Common myeloid progenitor, CD34-positive (primary cell): ENCODE results near the gene SNTB2.

Source experiments
- CTCF ChIA-PET: fragments of 350-600 bp; sonication (Branson Sonifier 250); formaldehyde crosslinking; loops from one replicate; lab custom pipeline; 2021; ENCODE audit warnings: antibody characterized with exemption; lab: Charles Lee
- POLR2A ChIA-PET: fragments of 350-600 bp; sonication (Branson Sonifier 250); formaldehyde crosslinking; loops from one replicate; lab custom pipeline; 2021; ENCODE audit warnings: antibody characterized with exemption; lab: Charles Lee
- DNase-seq, 3 donors: peaks; one replicate each; pipeline versions ENCODE4 v3.0.0 to v3.0.0-alpha.2; 2013
- H3K27ac ChIP-seq, 2 experiments: 1 replicate in 1 of 2; 2 replicates in 1 of 2; pipeline ENCODE4 v1.7.0; 2013; ENCODE audit warnings: inconsistent platforms in 2 of 2, low read length in 2 of 2, mild to moderate bottlenecking in 2 of 2, low read depth in 1 of 2, moderate library complexity in 1 of 2; ENCODE audit not compliant: severe bottlenecking in 2 of 2, insufficient read depth in 1 of 2, poor library complexity in 1 of 2
- H3K27me3 ChIP-seq, 5 experiments: replicated peaks in 2 of 5; 1 replicate in 3 of 5; 2 replicates in 2 of 5; pipeline versions ENCODE4 v1.6.1 to v1.7.0; 2013; ENCODE audit warnings: low read length in 4 of 5, mild to moderate bottlenecking in 2 of 5, moderate library complexity in 2 of 5, inconsistent platforms in 1 of 5; ENCODE audit not compliant: insufficient read depth in 5 of 5, control insufficient read depth in 4 of 5
- H3K36me3 ChIP-seq, 4 experiments: 1 replicate in 2 of 4; 2 replicates in 2 of 4; pipeline versions ENCODE4 v1.6.1 to v1.7.0; 2013; ENCODE audit warnings: low read length in 3 of 4, control low read depth in 1 of 4, mild to moderate bottlenecking in 1 of 4; ENCODE audit not compliant: control insufficient read depth in 4 of 4, insufficient read depth in 4 of 4
- H3K4me1 ChIP-seq, 4 experiments: 1 replicate in 3 of 4; 2 replicates in 1 of 4; pipeline versions ENCODE4 v1.6.1 to v1.7.1; 2013; ENCODE audit warnings: low read length in 3 of 4, mild to moderate bottlenecking in 3 of 4, control low read depth in 1 of 4, inconsistent platforms in 1 of 4, moderate library complexity in 1 of 4; ENCODE audit not compliant: control insufficient read depth in 4 of 4, insufficient read depth in 4 of 4; ENCODE audit errors: control extremely low read depth in 1 of 4
- H3K4me3 ChIP-seq, 7 experiments: 1 replicate in 4 of 7; 2 replicates in 3 of 7; pipeline versions ENCODE4 v1.5.1 to v1.7.0; 2013; ENCODE audit warnings: mild to moderate bottlenecking in 7 of 7, low read length in 6 of 7, moderate library complexity in 6 of 7, inconsistent platforms in 2 of 7, low read depth in 2 of 7, control low read depth in 1 of 7; ENCODE audit not compliant: insufficient read depth in 4 of 7, control insufficient read depth in 1 of 7; ENCODE audit errors: extremely low read depth in 1 of 7
- H3K9me3 ChIP-seq, 5 experiments: 1 replicate in 4 of 5; 2 replicates in 1 of 5; pipeline versions ENCODE4 v1.6.1 to v1.7.1; 2013; ENCODE audit warnings: low read length in 4 of 5, mild to moderate bottlenecking in 2 of 5, inconsistent platforms in 1 of 5, low read depth in 1 of 5, moderate library complexity in 1 of 5; ENCODE audit not compliant: control insufficient read depth in 4 of 5, insufficient read depth in 2 of 5; ENCODE audit errors: control extremely low read depth in 1 of 5
- WGBS: methylation state at CpG from one replicate; pipeline ENCODE4 v1.1.5; 2013; ENCODE audit not compliant: insufficient coverage; 5-methylcytosine and 5-hydroxymethylcytosine counted together

The SNTB2 gene

DNA sequence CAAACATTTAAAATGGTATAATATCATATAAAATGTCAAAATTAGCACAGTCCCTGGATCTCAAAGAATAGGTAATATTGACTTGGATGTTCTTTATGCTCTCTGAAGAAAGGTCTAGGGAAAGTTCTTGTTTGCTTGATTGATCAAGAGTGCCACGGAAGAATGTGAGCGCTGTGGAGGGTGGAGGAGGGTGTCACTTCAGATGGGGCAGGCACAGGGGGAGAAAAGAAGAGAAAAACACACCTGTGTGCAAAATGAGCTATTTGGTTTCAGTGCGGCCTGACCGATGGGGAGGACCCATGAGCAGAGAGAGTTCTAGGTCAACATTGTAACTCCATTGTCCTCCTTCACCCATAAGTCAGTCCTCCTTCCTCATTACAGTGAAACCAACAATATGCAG lies 115.3 kb downstream of the SNTB2 start:
- no peak overlapping the region for H3K4me3 ChIP-seq
- ChIA-PET CTCF (interaction anchor here (0.6 to 1.0 kb wide), 3 partner anchors 8 to 1190 kb away, joined by 3 to 4 read pairs (median 3); no protein-coding TSS in a partner anchor), POLR2A (interaction anchor here (0.5 kb wide), 1 partner anchor 27 kb away, joined by 3 read pairs; no protein-coding TSS in a partner anchor)
- WGBS = 100% methylated on average over 4 of the region's 4 CpGs
- H3K9me3 ChIP-seq = no peaks in the 10 kb centered on the region
- peaks cover 0 to 4% (median 2%) of the 10 kb centered on the region in 4 experiments for H3K4me1 ChIP-seq
- no peaks in the 10 kb centered on the region for H3K36me3 ChIP-seq
- no peak overlapping the region for H3K27ac ChIP-seq
- no peaks in the 10 kb centered on the region for H3K27me3 ChIP-seq
- no peak for DNase-seq

DNA sequence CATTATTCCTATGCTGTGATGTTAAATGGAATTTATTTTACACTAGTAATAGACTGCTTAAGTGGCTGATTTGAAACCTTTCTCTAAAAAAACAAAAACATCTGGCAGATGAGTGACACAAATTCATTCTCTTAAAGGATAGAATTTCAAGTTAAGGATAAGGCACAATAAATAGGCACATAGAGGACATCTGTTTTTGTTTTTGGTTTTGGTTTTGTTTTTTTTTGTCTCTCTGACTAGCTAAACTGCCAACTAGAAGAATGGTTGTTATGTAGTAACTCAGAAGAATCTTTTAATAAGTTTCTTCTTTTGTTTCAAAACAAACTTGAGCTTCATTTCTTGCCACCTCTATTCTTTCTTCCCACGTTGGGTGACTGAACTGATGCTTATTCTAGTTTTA lies 119.1 kb downstream of the SNTB2 start:
- H3K9me3 ChIP-seq = no peaks in the 10 kb centered on the region
- H3K4me3 ChIP-seq = no peak overlapping the region
- no peak overlapping the region for H3K27ac ChIP-seq
- POLR2A ChIA-PET = no interaction called here
- DNase-seq = no peak
- H3K36me3 ChIP-seq = no peaks in the 10 kb centered on the region
- WGBS = no CpG with 5 or more reads among the region's 1 CpG
- H3K4me1 ChIP-seq = peaks cover 0 to 8% (median 4%) of the 10 kb centered on the region in 4 experiments
- CTCF ChIA-PET = no interaction called here
- no peaks in the 10 kb centered on the region for H3K27me3 ChIP-seq

DNA sequence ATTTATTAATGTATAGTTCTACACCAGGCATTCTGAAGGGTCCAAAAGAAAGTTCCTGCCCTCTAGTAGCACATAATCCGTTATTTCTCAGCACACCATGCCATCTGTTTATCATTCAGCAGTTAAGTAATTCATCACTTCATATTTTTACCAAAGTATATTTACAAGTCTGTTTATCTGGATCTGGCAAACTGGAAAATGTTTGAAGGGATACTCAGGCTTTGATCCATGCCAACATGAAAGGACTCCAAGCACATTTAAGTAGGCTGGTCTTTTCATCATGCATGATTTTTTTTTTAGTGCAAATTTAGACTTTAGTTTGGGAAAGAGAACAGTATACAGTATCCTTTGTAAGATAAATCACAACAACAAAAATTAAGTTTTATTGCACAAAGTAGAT lies 120.1 kb downstream of the SNTB2 start:
- Histone ChIP-seq H3K36me3 (no peaks in the 10 kb centered on the region), H3K4me1 (peaks cover under 1 to 12% (median 7%) of the 10 kb centered on the region in 4 experiments), H3K9me3 (no peaks in the 10 kb centered on the region), H3K4me3 (no peak overlapping the region), H3K27me3 (no peaks in the 10 kb centered on the region), H3K27ac (no peak overlapping the region)
- WGBS = 100% methylated on average over 1 of the region's 1 CpG
- CTCF ChIA-PET = no interaction called here
- no peak for DNase-seq
- POLR2A ChIA-PET = no interaction called here

DNA sequence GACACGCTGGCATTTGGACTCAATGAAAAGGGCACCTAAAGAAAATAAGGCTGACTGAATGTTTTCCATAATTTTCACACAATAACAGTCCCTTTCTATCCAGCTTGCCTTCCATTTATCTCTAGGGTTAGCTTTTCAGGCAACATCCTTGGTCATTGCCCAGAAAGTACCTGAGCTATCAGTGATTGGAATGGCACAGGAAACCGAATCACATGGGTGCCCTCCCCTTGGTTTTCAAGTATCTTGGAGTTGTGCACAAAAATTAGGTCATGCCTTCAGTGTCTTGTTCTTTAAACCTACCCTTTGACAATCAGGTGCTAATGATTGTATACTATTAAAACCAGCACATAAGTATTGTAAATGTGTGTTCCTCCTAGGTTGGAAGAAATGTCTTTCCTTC lies 120.9 kb downstream of the SNTB2 start:
- ChIA-PET POLR2A (no interaction called here), CTCF (interaction anchor here (0.6 kb wide), 1 partner anchor 800 kb away, joined by 3 read pairs; no protein-coding TSS in a partner anchor)
- H3K36me3 ChIP-seq = no peaks in the 10 kb centered on the region
- H3K4me1 ChIP-seq = peaks cover 3 to 15% (median 10%) of the 10 kb centered on the region in 4 experiments
- 100% methylated on average over 1 of the region's 2 CpGs for WGBS
- no peak overlapping the region for H3K27ac ChIP-seq
- no peaks in the 10 kb centered on the region for H3K27me3 ChIP-seq
- no peak overlapping the region for H3K4me3 ChIP-seq
- DNase-seq = no peak
- no peaks in the 10 kb centered on the region for H3K9me3 ChIP-seq

DNA sequence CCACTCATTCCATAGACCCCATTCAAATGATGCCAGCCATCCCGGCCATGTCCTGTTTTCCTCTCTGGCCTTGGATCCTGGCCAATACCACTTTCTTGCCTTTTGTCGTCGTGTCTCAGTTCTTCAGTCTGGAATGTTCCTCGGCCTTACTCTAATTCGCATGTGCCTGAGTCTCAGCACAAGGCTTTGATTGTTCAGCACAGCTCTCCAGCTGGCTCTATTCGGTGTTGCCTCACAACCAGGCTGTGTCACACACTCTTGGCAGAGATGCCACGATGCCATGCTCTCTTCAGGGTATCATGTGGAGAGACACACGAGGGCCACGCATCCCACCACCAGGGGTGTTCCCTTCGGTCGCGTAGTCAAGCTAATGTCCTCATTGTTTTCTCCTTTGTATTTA lies 122.4 kb downstream of the SNTB2 start:
- H3K36me3 ChIP-seq = peaks cover 0 to 10% (median 4%) of the 10 kb centered on the region in 4 experiments
- ChIA-PET POLR2A (no interaction called here), CTCF (no interaction called here)

DNA sequence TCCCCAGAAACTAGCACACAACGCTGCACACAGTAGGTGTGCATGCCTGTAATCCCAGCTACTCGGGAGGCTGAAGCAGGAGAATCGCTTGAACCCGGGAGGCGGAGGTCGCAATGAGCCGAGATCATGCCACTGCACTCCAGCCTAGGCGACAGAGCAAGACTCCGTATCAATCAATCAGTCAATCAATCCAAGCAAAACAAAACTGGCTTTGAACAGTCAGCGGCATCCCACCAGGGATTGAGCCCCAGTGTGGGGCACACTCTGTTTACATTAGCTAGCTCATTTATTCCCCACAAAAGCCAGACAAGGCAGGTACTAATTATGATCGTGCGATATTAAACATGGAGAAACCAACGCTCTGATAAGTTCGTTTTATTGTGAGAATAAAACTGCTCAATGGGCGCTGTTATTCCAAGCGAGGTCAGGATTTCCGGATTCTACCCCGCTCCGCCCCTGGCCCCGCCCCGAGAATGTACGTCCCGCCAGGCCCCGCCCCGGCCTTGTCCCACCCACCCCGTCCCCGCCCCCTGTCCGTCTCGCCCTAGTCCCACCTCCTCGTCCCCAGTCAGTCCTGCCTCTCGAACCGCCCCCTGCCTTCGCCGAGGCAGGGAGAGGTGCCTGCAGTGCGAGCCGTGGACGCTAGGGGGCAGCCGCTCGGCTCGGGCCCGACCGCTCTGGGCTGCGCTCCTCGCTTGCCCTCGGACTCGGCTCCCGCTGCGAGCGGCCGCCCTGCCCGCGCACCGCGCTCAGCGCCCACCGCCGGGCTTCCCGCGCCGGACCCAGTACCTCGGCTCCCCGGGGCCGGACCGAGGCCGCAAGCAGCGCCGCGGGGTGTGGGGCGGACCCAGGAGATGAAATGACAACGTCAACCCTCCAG lies 123.9 kb downstream of the SNTB2 start, which contains the start of gene VPS4A:
Gene VPS4A (plus strand): TSS at position 698 of the 880 bp plus-strand sequence. CDS start 162 bp downstream, at position 860.
- peak; percentile 94 to 97 (median 97) for DNase-seq
- ChIA-PET CTCF (interaction anchor here (0.9 to 5.5 kb wide), 3 partner anchors 8 to 861 kb away, joined by 3 to 28 read pairs (median 3); partner anchors contain the start of gene PDF), POLR2A (no interaction called here)
- 8% methylated on average over 56 of the region's 70 CpGs for WGBS
- peak within 1 kb of the TSS; percentile 61 to 87 for H3K27ac ChIP-seq
- H3K9me3 ChIP-seq = no peaks in the 10 kb centered on the region
- peaks cover 3 to 12% (median 8%) of the 10 kb centered on the region in 4 experiments for H3K4me1 ChIP-seq
- no peaks in the 10 kb centered on the region for H3K27me3 ChIP-seq
- peaks cover 3 to 25% (median 16%) of the 10 kb centered on the region in 4 experiments for H3K36me3 ChIP-seq
- peak within 1 kb of the TSS; percentile 78 to 95 (median 87) for H3K4me3 ChIP-seq

More for the DNA sequence above, 122.4 kb downstream of the SNTB2 start:
- Histone ChIP-seq H3K9me3 (no peaks in the 10 kb centered on the region), H3K4me3 (peak overlapping the region in 1 of 7 experiments; percentile 3), H3K4me1 (peaks cover 3 to 12% (median 8%) of the 10 kb centered on the region in 4 experiments), H3K27me3 (no peaks in the 10 kb centered on the region), H3K27ac (no peak overlapping the region)
- DNase-seq = no peak
- WGBS = 96% methylated on average over 7 of the region's 12 CpGs
